ENCODE data around the gene MRPS33. TPM values are rescaled to one million over a fixed set of nuclear protein-coding genes. Genes with fewer than 3 reads are reported as not detected.

MRPS33 gene
- total and polyA plus RNA-seq, 9 donors, result 20.0 to 82.1 (median 42.1) TPM

DNA sequence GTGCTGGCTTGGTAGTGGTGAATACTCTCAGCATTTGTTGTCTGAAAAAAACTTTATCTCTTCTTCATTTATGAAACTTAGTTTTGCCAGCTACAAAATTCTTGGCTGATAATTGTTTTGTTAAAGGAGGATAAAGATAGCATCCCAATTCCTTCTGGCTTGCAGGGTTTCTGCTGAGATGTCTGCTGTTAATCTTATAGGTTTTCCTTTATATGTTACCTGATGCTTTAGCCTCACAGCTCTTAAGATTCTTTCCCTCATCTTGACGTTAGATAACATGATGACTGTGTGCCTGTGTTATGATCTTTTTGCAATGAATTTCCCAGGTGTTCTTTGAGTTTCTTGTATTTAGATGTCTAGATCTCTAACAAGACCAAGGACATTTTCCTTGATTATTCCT is 9.9 kb upstream of the MRPS33 start:
- Histone ChIP-seq H3K36me3 (no peaks in the 10 kb centered on the region), H3K27me3 (no peaks in the 10 kb centered on the region), H3K27ac (no peak overlapping the region), H3K4me3 (no peak overlapping the region), H3K4me1 (ENCODE audit: insufficient read depth) (no peaks in the 10 kb centered on the region), H3K9me3 (no peaks in the 10 kb centered on the region)
- DNase-seq, result no peak
- TF ChIP-seq POLR2A (IDR thresholded peaks at IDR 0.05), result no peak
- TF ChIP-seq EP300 (IDR thresholded peaks at IDR 0.05), result no peak
- TF ChIP-seq, protein P1, sequence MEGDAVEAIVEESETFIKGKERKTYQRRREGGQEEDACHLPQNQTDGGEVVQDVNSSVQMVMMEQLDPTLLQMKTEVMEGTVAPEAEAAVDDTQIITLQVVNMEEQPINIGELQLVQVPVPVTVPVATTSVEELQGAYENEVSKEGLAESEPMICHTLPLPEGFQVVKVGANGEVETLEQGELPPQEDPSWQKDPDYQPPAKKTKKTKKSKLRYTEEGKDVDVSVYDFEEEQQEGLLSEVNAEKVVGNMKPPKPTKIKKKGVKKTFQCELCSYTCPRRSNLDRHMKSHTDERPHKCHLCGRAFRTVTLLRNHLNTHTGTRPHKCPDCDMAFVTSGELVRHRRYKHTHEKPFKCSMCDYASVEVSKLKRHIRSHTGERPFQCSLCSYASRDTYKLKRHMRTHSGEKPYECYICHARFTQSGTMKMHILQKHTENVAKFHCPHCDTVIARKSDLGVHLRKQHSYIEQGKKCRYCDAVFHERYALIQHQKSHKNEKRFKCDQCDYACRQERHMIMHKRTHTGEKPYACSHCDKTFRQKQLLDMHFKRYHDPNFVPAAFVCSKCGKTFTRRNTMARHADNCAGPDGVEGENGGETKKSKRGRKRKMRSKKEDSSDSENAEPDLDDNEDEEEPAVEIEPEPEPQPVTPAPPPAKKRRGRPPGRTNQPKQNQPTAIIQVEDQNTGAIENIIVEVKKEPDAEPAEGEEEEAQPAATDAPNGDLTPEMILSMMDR (IDR thresholded peaks at IDR 0.05), result no peak
- intact Hi-C loops (cut with DNase I), result no loop called here
- 74 to 84% (median 84%) methylated on average over 1 of the region's 1 CpG for WGBS, 3 donors

DNA sequence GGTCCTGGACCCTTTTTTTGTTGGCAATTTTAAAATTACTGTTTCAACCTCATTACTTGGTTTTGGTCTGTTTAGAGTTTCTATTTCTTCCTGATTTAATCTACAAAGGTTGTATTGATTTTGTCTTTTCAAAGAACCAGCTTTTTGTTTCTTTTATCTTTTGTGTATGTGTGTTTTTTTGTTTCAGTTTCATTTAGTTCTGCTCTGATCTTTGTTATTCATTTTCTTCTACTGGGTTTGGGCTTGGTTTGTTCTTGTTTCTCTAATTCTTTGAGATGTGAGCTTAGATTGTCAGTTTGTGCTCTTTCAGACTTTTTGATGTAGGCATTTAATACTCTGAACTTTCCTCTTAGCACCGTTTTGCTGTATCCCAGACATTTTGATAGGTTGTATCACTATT is 8.5 kb upstream of the MRPS33 start:
- no peak for DNase-seq
- H3K36me3 ChIP-seq, result no peaks in the 10 kb centered on the region
- TF ChIP-seq, protein P1 (IDR thresholded peaks at IDR 0.05), result no peak
- TF ChIP-seq EP300 (IDR thresholded peaks at IDR 0.05), result no peak
- no peak for TF ChIP-seq POLR2A (IDR thresholded peaks at IDR 0.05)
- 60 to 78% (median 65%) methylated on average over 1 of the region's 1 CpG for WGBS, 3 donors
- no peak overlapping the region for H3K27ac ChIP-seq
- H3K27me3 ChIP-seq, result no peaks in the 10 kb centered on the region
- intact Hi-C loops (cut with DNase I), result no loop called here
- H3K9me3 ChIP-seq, result no peaks in the 10 kb centered on the region
- H3K4me3 ChIP-seq, result no peak overlapping the region
- no peaks in the 10 kb centered on the region for H3K4me1 ChIP-seq (ENCODE audit: insufficient read depth)

GRCh38 chr7:141017555-141017954 is 2.8 kb upstream of the MRPS33 start:
- intact Hi-C loops (cut with DNase I), result no loop called here
- Histone ChIP-seq H3K27ac (no peak overlapping the region), H3K4me1 (ENCODE audit: insufficient read depth) (peaks cover 2% of the 10 kb centered on the region), H3K9me3 (no peaks in the 10 kb centered on the region), H3K4me3 (no peak overlapping the region), H3K27me3 (no peaks in the 10 kb centered on the region), H3K36me3 (no peaks in the 10 kb centered on the region)
- WGBS, 3 donors, result 85 to 88% (median 85%) methylated on average over 3 of the region's 3 CpGs
- TF ChIP-seq POLR2A (IDR thresholded peaks at IDR 0.05) (no peak), EP300 (IDR thresholded peaks at IDR 0.05) (no peak)
- TF ChIP-seq, protein P1 (IDR thresholded peaks at IDR 0.05), result no peak
- no peak for DNase-seq

GRCh38 chr7:141016349-141016748 is 1.6 kb upstream of the MRPS33 start:
- H3K36me3 ChIP-seq, result no peaks in the 10 kb centered on the region
- intact Hi-C loops (cut with DNase I), result no loop called here
- TF ChIP-seq POLR2A (IDR thresholded peaks at IDR 0.05) (no peak), EP300 (IDR thresholded peaks at IDR 0.05) (no peak)
- TF ChIP-seq, protein P1 (IDR thresholded peaks at IDR 0.05), result no peak

More at GRCh38 chr7:141016349-141016748, 1.6 kb upstream of the MRPS33 start:
- Histone ChIP-seq H3K9me3 (no peaks in the 10 kb centered on the region), H3K27me3 (no peaks in the 10 kb centered on the region), H3K27ac (no peak overlapping the region), H3K4me3 (no peak overlapping the region), H3K4me1 (ENCODE audit: insufficient read depth) (peaks cover 2% of the 10 kb centered on the region)
- no peak for DNase-seq
